Fibroblast of mammary gland (primary cell): ENCODE results near the gene NRDC.

Experiments
- DNase-seq: peaks from one replicate; pipeline ENCODE4 v3.0.0-alpha.2; 2010; ENCODE audit warnings: low read depth
- H3K4me3 ChIP-seq: 2 replicates; pipeline ENCODE4 v1.5.1; 2011; ENCODE audit warnings: low read depth, mild to moderate bottlenecking, low read length, moderate library complexity; ENCODE audit not compliant: control insufficient read depth
- TF ChIP-seq, protein P1 (sequence below): conservative IDR thresholded peaks from 2 replicates; pipeline ENCODE4 v1.5.1; 2011; ENCODE audit warnings: low read depth, low read length, inconsistent platforms; ENCODE audit not compliant: control insufficient read depth, insufficient read depth

Gene NRDC

DNA sequence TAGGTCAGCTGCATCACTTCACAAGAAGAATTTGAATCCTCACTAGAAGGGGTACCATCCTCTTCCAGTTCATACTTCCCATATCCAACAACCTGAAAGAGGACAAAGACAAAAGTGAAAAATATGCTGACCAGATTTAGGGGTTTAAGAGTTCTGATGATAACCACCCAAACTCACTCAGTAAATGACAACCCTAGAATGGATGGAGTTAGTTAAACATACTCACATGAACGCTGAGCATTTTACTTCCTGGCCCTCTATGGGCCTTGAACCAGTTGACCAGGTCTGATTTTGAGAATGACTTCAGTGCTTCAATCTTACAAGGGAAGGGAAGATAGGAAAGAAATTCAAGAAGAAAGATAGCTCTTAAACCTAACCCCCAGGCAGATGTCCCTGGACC is 89.2 kb downstream of the NRDC start:
- no peak for DNase-seq
- TF ChIP-seq, protein P1, sequence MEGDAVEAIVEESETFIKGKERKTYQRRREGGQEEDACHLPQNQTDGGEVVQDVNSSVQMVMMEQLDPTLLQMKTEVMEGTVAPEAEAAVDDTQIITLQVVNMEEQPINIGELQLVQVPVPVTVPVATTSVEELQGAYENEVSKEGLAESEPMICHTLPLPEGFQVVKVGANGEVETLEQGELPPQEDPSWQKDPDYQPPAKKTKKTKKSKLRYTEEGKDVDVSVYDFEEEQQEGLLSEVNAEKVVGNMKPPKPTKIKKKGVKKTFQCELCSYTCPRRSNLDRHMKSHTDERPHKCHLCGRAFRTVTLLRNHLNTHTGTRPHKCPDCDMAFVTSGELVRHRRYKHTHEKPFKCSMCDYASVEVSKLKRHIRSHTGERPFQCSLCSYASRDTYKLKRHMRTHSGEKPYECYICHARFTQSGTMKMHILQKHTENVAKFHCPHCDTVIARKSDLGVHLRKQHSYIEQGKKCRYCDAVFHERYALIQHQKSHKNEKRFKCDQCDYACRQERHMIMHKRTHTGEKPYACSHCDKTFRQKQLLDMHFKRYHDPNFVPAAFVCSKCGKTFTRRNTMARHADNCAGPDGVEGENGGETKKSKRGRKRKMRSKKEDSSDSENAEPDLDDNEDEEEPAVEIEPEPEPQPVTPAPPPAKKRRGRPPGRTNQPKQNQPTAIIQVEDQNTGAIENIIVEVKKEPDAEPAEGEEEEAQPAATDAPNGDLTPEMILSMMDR = no peak
- no peak overlapping the region for H3K4me3 ChIP-seq

DNA sequence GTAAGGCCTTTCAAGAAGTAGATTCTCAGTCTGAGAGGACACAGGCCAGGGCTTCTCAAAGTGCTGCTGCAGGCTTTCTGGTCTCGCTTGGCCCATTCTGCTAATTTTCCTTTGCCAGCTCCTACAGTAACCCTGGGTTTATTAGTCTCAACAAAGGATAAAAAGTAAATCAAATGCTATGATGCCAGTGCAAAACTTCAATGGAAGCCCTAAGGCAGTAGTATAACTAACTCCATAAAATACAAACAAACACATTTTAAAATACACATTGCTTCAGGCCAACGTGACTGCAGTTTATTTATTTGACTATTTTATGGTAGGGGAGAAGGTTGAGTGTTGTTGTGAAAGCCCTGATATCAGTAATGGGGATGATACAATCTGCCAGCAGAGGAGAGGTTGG is 89.6 kb downstream of the NRDC start:
- TF ChIP-seq, protein P1 = no peak
- DNase-seq = no peak
- no peak overlapping the region for H3K4me3 ChIP-seq

DNA sequence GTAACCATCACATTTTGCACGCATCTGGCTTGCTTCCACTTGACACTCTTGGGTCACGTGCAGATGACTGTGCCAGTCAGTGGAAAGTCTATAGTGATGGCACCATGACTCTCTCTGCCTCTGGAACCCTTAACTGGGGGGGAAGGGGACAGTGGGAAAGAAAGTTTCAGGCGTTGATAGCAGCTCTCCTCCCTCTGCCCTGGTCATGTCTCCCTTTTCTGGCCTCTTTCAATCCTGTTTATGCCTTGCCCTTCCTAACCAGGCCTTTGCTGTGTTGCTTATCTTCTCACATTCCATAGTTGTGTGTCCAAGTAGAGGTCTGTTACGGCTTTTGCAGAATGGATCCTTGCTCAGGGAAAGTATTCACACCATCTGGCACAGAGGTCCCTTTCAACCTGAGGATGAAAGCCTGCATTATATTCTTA is 93.5 kb downstream of the NRDC start:
- H3K4me3 ChIP-seq = no peak overlapping the region
- DNase-seq = no peak
- TF ChIP-seq, protein P1 = no peak

DNA sequence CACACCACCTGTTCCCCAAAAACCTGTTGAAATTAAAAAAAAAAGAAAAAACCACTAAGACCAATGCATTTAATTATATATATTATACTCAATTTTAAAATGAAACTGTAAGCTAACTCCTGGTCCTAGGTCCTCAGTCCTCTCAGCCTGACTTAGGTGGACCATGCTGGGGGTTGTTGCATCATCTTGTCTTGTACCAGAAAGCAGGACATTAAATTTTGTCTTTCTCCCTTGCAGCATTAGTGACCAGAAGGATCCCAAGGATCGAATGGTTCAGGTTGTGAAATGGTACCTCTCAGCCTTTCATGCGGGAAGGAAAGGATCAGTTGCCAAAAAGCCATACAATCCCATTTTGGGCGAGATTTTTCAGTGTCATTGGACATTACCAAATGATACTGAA is 97.6 kb downstream of the NRDC start:
- TF ChIP-seq, protein P1 = no peak
- H3K4me3 ChIP-seq = no peak overlapping the region
- DNase-seq = no peak

DNA sequence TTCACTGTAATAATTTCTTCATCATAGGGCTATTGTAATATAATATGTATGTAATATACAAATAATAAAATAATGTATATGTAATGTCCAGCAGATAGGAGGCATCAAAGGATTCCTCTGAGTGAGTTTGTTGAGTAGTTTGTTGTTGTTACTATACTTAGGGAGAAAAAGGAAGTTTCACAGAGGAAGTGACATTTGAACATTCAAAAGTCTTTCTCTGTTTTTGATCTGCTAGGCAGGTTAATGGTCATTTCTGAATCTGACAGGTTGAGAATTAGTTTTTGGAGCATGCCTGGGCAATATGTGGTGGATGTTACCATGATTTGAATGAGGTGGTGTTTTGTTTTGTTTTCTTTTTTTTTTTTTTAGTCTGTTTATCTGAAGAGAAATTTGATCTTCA is 102.1 kb downstream of the NRDC start:
- no peak for DNase-seq
- TF ChIP-seq, protein P1 = no peak
- H3K4me3 ChIP-seq = no peak overlapping the region

DNA sequence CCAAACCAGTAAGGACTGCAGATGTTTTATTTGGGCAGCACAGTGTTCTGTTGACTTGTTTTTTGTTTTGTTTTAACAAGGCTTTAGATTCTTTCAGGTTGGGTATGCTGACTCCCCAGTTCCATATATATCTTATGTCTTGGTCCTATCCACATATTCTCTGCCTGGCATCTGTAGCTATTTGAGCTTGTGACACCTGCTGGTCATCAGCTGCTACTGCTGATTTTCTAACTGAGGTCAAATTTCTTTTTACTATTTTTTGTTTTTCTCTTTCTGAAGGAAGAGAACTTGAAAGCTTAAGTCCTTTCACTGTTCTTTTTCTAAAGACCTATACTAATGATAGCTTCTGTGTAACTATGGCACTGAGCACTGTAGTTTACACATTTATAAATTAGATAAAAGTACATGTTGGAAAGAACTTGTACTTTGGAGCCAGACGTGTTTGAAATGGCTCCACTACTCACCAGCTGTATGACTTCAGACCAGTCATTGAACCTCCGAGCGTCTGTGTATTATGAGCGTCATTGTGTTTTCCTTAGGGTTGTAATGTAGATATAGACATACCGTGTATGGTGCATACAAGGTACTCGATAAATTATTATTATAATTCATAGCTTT is 109.4 kb downstream of the NRDC start:
- TF ChIP-seq, protein P1 = peak; percentile 90
- peak; percentile 79 for DNase-seq
- H3K4me3 ChIP-seq = no peak overlapping the region

DNA sequence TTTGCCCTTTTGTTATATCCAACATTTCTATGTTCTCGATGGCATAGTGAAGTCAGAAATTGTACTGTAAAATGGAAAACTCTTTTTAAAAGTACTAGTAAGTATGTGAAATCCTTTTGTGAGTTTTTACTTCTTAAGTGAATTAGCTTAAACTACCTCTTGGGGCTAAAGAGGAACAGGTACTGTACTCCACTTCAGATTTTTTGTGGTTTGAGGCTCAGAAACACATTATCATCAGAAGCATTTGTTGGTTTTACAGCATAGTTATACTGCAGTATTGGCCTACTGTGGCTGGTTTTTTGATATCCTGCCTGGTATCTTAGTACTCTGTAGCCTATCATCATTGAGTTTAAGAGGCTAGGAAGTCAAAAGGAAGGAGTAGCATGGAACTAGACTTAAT is 117.2 kb downstream of the NRDC start:
- TF ChIP-seq, protein P1 = no peak
- DNase-seq = no peak
- no peak overlapping the region for H3K4me3 ChIP-seq
